HG03139 (cell line): ENCODE measurements around the gene HAUS7.

ENCODE experiments used
- ATAC-seq: cut with Tn5 transposase; IDR thresholded peaks from one replicate; pipeline ENCODE4 v1.9.1; 2021; ENCODE audit not compliant: unreplicated experiment

The HAUS7 gene

GRCh38 chrX:153470411-153471363 is at the start of gene HAUS7:
HAUS7 (minus strand) TSS chrX:153470576; CDS start chrX:153470557, 19 bp downstream.
- peak; percentile 82 for ATAC-seq

GRCh38 chrX:153519569-153520286 is 49.4 kb upstream of the HAUS7 start:
- no peak for ATAC-seq

GRCh38 chrX:153517946-153518834 is 47.8 kb upstream of the HAUS7 start:
- no peak for ATAC-seq

- ATAC-seq = no peak
Measured at GRCh38 chrX:153517423-153517822, 47.0 kb upstream of the HAUS7 start, which contains the start of gene ATP2B3. ATP2B3 (plus strand) TSS chrX:153517642; CDS start chrX:153536248, 18,606 bp downstream.

GRCh38 chrX:153516073-153516472 is 45.7 kb upstream of the HAUS7 start:
- no peak for ATAC-seq

- ATAC-seq = no peak
Measured at GRCh38 chrX:153515435-153515834, 45.1 kb upstream of the HAUS7 start.

GRCh38 chrX:153514259-153514658 is 43.9 kb upstream of the HAUS7 start:
- ATAC-seq = no peak

GRCh38 chrX:153513265-153513664 is 42.9 kb upstream of the HAUS7 start:
- no peak for ATAC-seq

- ATAC-seq = no peak
Measured at GRCh38 chrX:153512501-153512893, 42.1 kb upstream of the HAUS7 start.

GRCh38 chrX:153511784-153512500 is 41.6 kb upstream of the HAUS7 start:
- no peak for ATAC-seq

GRCh38 chrX:153510383-153510782 is 40.0 kb upstream of the HAUS7 start:
- no peak for ATAC-seq

GRCh38 chrX:153509592-153509991 is 39.2 kb upstream of the HAUS7 start:
- no peak for ATAC-seq

GRCh38 chrX:153507484-153508178 is 37.3 kb upstream of the HAUS7 start:
- ATAC-seq = peak; percentile 83

- ATAC-seq = no peak
Measured at GRCh38 chrX:153505361-153505760, 35.0 kb upstream of the HAUS7 start.

GRCh38 chrX:153504445-153505016 is 34.2 kb upstream of the HAUS7 start:
- ATAC-seq = no peak

GRCh38 chrX:153502796-153503195 is 32.4 kb upstream of the HAUS7 start:
- no peak for ATAC-seq

GRCh38 chrX:153502131-153502530 is 31.8 kb upstream of the HAUS7 start:
- ATAC-seq = no peak

GRCh38 chrX:153501530-153501929 is 31.2 kb upstream of the HAUS7 start:
- no peak for ATAC-seq

GRCh38 chrX:153500676-153501280 is 30.4 kb upstream of the HAUS7 start:
- ATAC-seq = no peak
